GM21723 (cell line): ENCODE data around the gene NCL.
A peak's percentile ranks its signal among the peaks of the same experiment; 100 is the strongest.
"Not testable (repeated sequence)": the region's sequence is repeated elsewhere in the genome, so short reads cannot be mapped to it uniquely, and the experiment has no call there.

Source experiments
- ATAC-seq: cut with Tn5 transposase; IDR thresholded peaks from one replicate; pipeline ENCODE4 v1.9.1; 2021; ENCODE audit warnings: mild to moderate bottlenecking, moderate library complexity; ENCODE audit not compliant: unreplicated experiment

The NCL gene

GRCh38 chr2:231467613-231468530 lies 3.6 kb upstream of the NCL start:
- no peak for ATAC-seq

DNA sequence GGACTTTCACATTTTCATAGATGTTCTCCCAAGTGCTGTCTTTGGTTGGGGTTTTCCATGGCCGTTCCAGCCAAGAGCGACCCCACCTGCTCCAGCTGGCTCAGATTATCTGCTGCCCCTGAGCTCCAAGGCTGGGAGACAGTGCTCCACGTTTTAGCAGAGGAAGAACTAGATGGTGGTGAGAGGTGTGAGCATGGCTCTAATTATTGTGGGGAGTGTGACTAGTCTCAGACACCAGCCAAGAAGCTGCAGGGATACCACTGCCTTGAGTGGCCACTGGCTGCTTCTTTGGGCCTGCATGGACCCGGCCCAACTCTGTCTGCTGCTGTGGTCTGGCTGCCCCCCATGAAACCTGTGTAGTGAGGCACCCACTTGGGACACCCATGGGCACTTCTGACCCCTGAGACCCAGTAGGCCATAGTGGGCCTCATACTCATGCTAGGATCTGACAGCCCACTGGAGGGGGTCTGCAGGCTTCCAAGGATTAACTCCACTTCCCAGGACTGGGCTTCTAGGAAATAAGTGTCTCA lies 2.8 kb upstream of the NCL start:
- ATAC-seq = no peak

DNA sequence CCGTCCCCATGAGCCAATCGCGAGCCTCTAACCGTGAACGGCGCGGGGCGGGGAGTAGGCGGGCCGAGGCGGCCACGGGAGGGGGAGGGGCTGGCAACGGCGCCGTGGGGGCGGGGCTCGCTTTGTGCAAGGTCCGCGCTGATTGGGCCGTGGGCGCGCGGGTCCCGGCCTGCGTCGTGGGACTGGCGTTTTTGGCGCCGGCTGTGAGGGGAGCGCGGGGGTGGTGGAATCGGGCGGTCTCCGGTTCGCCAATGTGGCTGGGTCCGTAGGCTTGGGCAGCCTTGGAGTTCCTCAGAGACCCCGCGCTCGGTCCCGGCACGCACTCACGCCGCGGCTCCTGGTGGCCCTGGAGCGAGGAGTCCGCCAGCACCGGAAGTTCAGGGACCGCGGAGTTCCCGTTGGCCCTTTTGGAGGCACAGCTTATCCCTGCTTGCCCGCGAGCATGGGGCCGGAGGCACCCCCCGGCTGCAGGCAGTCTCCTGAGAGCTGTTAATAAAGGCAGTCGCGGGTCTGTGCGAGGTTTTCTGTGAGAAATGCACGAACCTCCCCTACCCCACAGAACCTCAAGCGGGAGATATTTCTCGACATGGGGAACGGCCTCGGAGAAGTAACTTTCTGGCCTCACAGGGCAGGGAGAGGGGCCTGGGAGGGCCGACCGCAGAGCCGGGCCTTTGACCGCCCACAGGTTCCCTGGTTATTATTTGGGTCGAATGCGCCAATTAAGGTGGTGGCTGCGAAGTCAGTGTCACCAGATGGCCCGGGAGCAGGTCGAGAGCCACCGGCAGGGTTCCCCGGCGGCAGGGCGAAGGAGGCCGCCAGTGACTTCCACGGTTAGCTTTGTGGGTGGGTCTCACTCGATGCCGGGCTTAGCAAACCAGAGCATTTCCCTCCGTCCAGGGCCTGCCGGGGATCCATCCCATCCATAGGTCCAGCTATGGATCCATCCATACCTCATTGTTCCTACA lies 574 bp upstream of the NCL start:
- peak; percentile 18 for ATAC-seq

DNA sequence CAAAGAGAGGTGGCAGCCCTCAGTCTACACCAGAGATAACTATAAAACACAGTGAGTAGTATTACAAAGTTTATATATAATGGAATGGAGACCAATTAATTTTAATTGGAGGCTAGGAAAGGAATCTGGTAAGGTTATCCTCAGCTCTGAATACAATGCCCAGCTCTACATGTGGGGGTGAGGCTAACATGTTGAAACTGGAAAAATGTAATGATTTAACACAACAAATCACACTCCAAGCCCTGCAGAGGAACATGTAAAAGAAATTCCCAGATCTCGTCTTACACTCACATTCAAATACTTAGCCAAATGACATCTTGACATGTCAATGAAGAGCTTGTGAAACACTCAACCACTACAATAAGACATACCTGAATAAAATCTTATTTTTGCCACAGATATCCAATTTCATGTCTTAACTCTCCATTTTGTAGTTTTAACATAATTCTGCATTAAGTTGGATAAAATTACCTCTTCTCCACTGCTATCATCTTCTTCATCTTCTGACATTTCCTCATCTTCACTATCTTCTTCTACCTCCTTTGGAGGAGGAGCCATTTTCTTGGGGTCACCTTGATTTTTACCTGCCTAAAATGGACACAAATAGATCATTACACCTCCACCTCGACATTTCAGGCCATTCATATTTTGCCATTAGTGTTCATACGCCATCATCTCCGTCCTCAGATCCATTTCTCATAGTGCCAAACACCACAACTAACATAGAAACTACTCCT lies 1.4 kb downstream of the NCL start:
- ATAC-seq = no peak

DNA sequence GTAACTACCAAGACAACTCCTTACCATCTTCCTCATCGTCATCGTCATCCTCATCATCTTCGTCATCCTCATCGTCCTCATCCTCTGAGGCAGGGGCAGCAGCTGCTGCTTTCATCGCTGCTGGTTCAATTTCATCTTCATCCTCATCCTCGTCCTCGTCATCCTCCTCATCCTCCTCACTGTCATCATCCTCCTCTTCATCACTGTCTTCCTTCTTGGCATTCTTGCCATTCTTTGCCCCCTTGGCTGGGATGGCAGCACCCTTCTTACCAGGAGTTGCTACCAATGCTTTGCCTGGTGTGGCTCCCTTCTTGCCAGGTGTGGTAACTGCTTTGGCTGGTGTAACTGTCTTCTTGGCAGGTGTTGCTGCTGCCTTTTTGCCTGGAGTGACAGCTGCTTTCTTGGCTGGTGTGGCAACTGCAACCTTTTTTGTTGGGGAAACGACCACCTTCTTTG lies 2.7 kb downstream of the NCL start:
- ATAC-seq = no peak

DNA sequence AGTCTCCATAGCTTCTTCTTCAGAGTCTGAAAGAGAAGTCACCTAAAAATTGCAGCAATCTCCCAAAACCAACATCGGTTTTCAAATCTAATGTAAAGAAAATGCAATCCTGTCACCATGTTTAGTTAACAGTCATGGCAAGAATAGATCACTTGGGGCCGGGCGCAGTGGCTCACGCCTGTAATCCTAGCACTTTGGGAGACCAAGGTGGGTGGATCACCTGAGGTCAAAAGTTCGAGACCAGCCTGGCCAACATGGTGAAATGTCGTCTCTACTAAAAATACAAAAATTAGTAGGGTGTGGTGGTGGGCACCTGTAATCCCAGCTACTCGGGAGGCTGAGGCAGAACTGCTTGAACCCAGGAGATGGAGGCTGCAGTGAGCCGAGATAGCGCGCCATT lies 3.4 kb downstream of the NCL start:
- not testable (repeated sequence) for ATAC-seq

GRCh38 chr2:231460073-231460835 lies 4.0 kb downstream of the NCL start:
- no peak for ATAC-seq

- no peak for ATAC-seq
These were observed 5.9 kb downstream of the NCL start for GRCh38 chr2:231458368-231458767.

GRCh38 chr2:231457101-231457500 lies 7.2 kb downstream of the NCL start:
- no peak for ATAC-seq

DNA sequence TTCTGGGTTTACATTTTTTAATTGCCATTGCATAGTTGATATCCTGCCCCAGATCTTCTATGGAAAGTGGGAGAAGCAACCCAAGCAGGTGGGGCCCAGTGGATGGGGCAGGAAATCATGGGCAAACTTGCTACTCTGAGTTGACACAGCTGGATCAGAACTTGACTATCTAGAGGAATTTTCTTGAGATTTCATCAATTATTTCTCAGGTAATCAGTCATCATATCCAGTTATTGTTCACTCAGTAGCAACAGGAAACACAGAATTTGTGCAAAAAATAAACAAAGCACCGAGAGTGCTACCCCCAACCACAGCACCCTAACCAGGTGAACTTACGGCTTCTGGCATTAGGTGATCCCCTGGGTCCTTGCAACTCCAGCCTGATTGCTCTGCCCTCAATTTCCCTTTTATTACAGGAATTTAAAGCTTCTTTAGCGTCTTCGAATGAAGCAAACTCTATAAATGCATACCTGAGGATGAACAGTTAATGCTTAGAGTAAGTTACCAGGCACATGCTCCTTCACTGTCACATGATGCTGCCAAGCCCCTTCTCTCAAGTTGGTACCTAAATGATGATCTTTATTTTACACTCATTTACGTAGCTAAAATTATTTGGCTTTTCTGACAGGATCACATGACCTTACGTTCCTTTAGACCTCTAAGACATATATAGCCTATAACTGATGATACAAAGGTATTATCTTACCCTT lies 7.8 kb downstream of the NCL start:
- ATAC-seq = no peak

GRCh38 chr2:231455890-231456289 lies 8.4 kb downstream of the NCL start:
- no peak for ATAC-seq

DNA sequence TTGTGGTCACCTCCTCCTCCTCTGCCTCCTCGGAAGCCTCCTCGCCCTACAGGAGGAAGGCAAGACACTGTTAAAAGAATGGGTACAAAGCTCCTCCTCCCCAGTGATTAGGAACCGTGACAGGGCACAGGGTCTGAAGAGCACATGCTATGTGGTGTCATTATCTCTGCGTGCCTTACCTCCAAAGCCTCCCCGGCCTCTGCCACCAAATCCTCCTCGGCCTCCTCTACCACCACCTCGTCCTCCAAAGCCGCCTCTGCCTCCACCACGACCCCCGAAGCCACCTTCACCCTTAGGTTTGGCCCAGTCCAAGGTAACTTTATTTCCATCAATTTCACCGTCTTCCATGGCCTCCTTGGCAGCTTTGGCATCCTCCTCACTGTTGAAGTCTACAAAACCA lies 9.1 kb downstream of the NCL start:
- no peak for ATAC-seq

DNA sequence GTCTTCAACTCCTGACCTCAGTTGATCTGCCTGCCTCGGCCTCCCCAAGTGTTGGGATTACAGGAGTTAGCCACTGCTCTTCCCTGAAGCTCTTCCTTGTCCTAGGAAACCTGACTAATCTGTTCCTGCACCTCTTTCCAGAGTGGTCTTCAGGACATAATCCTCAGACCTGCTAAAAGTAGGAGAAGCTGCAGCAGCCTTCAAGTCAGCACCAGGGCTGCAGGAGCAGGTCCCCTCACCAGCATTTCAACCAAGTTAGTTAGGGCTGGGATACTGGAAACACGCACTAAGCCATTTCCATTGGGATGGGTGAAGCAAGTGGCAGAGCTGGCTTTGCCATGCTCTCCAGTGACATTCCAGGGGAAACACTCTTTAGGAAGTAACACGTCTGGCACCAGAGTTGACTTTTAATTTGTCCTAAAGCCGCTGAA lies 9.9 kb downstream of the NCL start:
- no peak for ATAC-seq

- no peak for ATAC-seq
These were observed 11.3 kb downstream of the NCL start for GRCh38 chr2:231452799-231453508.

GRCh38 chr2:231450548-231450989 lies 13.7 kb downstream of the NCL start:
- no peak for ATAC-seq

DNA sequence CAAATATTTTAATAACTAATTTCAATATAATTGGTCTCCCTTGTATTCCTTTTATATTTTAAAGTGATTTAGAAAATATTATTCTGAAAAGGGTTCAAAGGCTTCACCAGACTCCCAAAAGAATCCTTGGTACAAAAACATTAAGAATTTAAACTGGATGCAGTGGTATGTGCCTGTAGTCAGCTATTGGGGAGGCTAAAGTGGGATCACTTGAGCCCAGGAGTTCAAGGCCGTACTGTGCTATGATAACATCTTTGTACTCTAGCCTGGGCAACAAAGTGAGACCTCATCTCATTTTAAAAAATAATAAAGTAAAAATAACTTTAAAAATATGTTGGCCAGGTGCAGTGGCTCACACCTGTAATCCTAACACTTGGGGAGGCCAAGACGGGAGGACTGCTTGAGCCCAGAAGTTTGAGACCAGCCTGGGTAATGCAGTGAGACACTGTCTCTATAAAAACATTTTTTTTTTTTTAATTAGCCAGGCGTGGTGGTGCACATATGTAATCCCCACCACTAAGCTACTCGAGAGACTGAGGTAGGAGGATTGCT lies 14.7 kb downstream of the NCL start:
- no peak for ATAC-seq

- ATAC-seq = no peak
These were observed 27.3 kb downstream of the NCL start for GRCh38 chr2:231436957-231437356.

- no peak for ATAC-seq
These were observed 30.3 kb downstream of the NCL start for GRCh38 chr2:231433990-231434389.
